A673 (cell line): ENCODE measurements around the gene MXRA7. TPM values are rescaled to one million over a fixed set of nuclear protein-coding genes. Genes with fewer than 3 reads are reported as not detected.

Experiments
- BruUV-seq: library from RNA; stranded (reverse); fragments of 400-500 nt; replicated peaks from 2 replicates; lab custom pipeline; 2021; lab: Mats Ljungman, UMichigan
- CTCF ChIA-PET: fragments of 300-600 bp; sonication (Branson Sonifier 250); formaldehyde crosslinking; loops from one replicate; lab custom pipeline; 2022; ENCODE audit warnings: antibody characterized with exemption; lab: Charles Lee
- POLR2A ChIA-PET: fragments of 300-600 bp; sonication (Branson Sonifier 250); formaldehyde crosslinking; loops from one replicate; lab custom pipeline; 2022; ENCODE audit warnings: antibody characterized with exemption; ENCODE audit not compliant: low non-redundant PET; lab: Charles Lee
- DNase-seq: peaks from one replicate; pipeline ENCODE4 v3.0.0-alpha.2; 2015; ENCODE audit warnings: low spot score
- H3K27ac ChIP-seq: fragments of 200-600 bp; sonication (generic); 2 replicates; pipeline ENCODE4 v1.5.1; 2016; ENCODE audit warnings: mixed run types, low read depth, mild to moderate bottlenecking, mixed read lengths, antibody characterized with exemption, low read length; ENCODE audit not compliant: poor library complexity, severe bottlenecking
- H3K27me3 ChIP-seq: fragments of 200-600 bp; sonication (generic); replicated peaks from 2 replicates; pipeline ENCODE4 v1.6.1; 2017; ENCODE audit warnings: mixed run types, low read depth, mild to moderate bottlenecking, mixed read lengths, antibody characterized with exemption, low read length; ENCODE audit not compliant: insufficient read depth, poor library complexity
- H3K36me3 ChIP-seq: fragments of 200-600 bp; sonication (generic); 2 replicates; pipeline ENCODE4 v1.6.1; 2016; ENCODE audit warnings: mixed run types, mild to moderate bottlenecking, mixed read lengths, antibody characterized with exemption, low read length; ENCODE audit not compliant: insufficient read depth, poor library complexity, severe bottlenecking
- H3K4me1 ChIP-seq: fragments of 200-600 bp; sonication (generic); 2 replicates; pipeline ENCODE4 v1.6.1; 2017; ENCODE audit warnings: mixed run types, mild to moderate bottlenecking, mixed read lengths, antibody characterized with exemption, low read length; ENCODE audit not compliant: insufficient read depth, poor library complexity, severe bottlenecking
- H3K4me3 ChIP-seq: fragments of 200-600 bp; sonication (generic); 2 replicates; pipeline ENCODE4 v1.5.1; 2016; ENCODE audit warnings: low read depth, mixed run types, mild to moderate bottlenecking, mixed read lengths, low read length; ENCODE audit not compliant: poor library complexity, severe bottlenecking
- H3K9me3 ChIP-seq: fragments of 200-600 bp; sonication (generic); 2 replicates; pipeline ENCODE4 v1.6.1; 2016; ENCODE audit warnings: mixed run types, low read depth, mild to moderate bottlenecking, mixed read lengths, antibody characterized with exemption, low read length; ENCODE audit not compliant: poor library complexity, severe bottlenecking
- CTCF ChIP-seq: fragments of 300-800, 200-600 bp; sonication (generic); conservative IDR thresholded peaks from 2 replicates; pipeline ENCODE4 v1.5.1; 2017; ENCODE audit warnings: low read depth, mild to moderate bottlenecking, antibody characterized with exemption, low read length, moderate library complexity, mixed read lengths
- EZH2 ChIP-seq: fragments of 200-600 bp; sonication (generic); IDR thresholded peaks from 2 replicates; pipeline ENCODE4 v1.6.1; 2017; ENCODE audit warnings: borderline replicate concordance, low read depth, mild to moderate bottlenecking, mixed read lengths, antibody characterized with exemption, low read length; ENCODE audit not compliant: poor library complexity, severe bottlenecking
- intact Hi-C: fragments of 100-400 bp; cut with micrococcal nuclease; formaldehyde crosslinking; loops from one replicate; pipeline ENCODE4 v1.10.0; 2022; ENCODE audit not compliant: unreplicated experiment
- total RNA-seq: library from RNA; stranded (reverse); gene quantifications from 2 replicates; pipeline ENCODE4 v1.2.3, GENCODE V29; 2021

The MXRA7 gene
- total RNA-seq, 1 experiment from 2014 or later = 61.5 TPM

- no TSS peak for BruUV-seq
- CTCF ChIA-PET = no interaction called here
- TF ChIP-seq CTCF (no peak), EZH2 (no peak)
- Histone ChIP-seq H3K27ac (no peak overlapping the region), H3K4me3 (no peak overlapping the region), H3K4me1 (peaks cover 14% of the 10 kb centered on the region), H3K9me3 (no peaks in the 10 kb centered on the region), H3K36me3 (no peaks in the 10 kb centered on the region), H3K27me3 (no peaks in the 10 kb centered on the region)
- POLR2A ChIA-PET = no interaction called here
- intact Hi-C loops = no loop called here
- no peak for DNase-seq
These were observed 35.1 kb downstream of the MXRA7 start for GRCh38 chr17:76675648-76676047.

- Histone ChIP-seq H3K4me1 (peaks cover 16% of the 10 kb centered on the region), H3K4me3 (no peak overlapping the region), H3K27me3 (no peaks in the 10 kb centered on the region), H3K27ac (no peak overlapping the region), H3K36me3 (no peaks in the 10 kb centered on the region), H3K9me3 (no peaks in the 10 kb centered on the region)
- CTCF ChIA-PET = no interaction called here
- intact Hi-C loops = loop anchor here (5.0 kb wide), 1 partner anchor 117 kb away; no protein-coding TSS in a partner anchor
- BruUV-seq = no TSS peak
- no peak for TF ChIP-seq EZH2
- TF ChIP-seq CTCF = no peak
- POLR2A ChIA-PET = no interaction called here
- no peak for DNase-seq
These were observed 36.2 kb downstream of the MXRA7 start for GRCh38 chr17:76674600-76674999.

GRCh38 chr17:76673729-76674128 lies 37.0 kb downstream of the MXRA7 start:
- Histone ChIP-seq H3K27ac (no peak overlapping the region), H3K4me1 (peaks cover 16% of the 10 kb centered on the region), H3K9me3 (no peaks in the 10 kb centered on the region), H3K36me3 (no peaks in the 10 kb centered on the region), H3K4me3 (no peak overlapping the region), H3K27me3 (no peaks in the 10 kb centered on the region)
- no peak for DNase-seq
- TF ChIP-seq EZH2 = no peak
- TF ChIP-seq CTCF = no peak
- intact Hi-C loops = loop anchor here (5.0 kb wide), 1 partner anchor 116 kb away; no protein-coding TSS in a partner anchor
- ChIA-PET POLR2A (no interaction called here), CTCF (no interaction called here)
- no TSS peak for BruUV-seq
